ENCODE results near the gene PRKCZ.

DNA sequence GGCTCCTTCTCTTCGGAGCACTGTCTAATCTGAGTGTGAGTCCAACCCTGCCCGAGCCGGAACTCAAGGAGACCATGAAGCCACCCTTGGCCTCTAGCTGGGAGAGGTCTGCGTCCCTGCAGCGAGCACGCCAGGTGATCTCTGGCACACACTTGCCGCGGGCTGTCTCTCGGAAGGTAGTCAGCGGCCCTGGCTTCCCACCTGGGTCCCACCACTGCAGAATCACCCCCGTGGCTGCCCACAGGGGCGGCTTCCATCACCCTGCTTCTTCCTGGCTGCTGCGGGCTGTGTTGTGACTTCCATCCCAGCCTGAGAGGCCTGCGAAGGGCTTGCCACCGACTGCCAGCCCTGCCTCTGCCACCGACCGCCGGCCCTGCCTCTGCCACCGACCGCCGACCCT, 127.3 kb downstream of the PRKCZ start:
- TF ChIP-seq, protein P1, sequence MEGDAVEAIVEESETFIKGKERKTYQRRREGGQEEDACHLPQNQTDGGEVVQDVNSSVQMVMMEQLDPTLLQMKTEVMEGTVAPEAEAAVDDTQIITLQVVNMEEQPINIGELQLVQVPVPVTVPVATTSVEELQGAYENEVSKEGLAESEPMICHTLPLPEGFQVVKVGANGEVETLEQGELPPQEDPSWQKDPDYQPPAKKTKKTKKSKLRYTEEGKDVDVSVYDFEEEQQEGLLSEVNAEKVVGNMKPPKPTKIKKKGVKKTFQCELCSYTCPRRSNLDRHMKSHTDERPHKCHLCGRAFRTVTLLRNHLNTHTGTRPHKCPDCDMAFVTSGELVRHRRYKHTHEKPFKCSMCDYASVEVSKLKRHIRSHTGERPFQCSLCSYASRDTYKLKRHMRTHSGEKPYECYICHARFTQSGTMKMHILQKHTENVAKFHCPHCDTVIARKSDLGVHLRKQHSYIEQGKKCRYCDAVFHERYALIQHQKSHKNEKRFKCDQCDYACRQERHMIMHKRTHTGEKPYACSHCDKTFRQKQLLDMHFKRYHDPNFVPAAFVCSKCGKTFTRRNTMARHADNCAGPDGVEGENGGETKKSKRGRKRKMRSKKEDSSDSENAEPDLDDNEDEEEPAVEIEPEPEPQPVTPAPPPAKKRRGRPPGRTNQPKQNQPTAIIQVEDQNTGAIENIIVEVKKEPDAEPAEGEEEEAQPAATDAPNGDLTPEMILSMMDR (conservative IDR thresholded peaks at IDR 0.05; ENCODE audit: low read length) = no peak
- TF ChIP-seq EZH2phosphoT487 (IDR thresholded peaks at IDR 0.05; ENCODE audit: borderline replicate concordance, low read depth, low read length) = no peak
